Raji (cell line): ENCODE data around the gene POLR3A.

Experiments used
- POLR2A ChIP-seq: IDR thresholded peaks from 2 replicates; pipeline ENCODE4 v1.6.1; 2011; ENCODE audit warnings: low read depth, low read length, control low read depth; ENCODE audit not compliant: insufficient read depth

POLR3A gene

GRCh38 chr10:78053211-78053868 is 24.0 kb upstream of the POLR3A start:
- no peak for TF ChIP-seq POLR2A

GRCh38 chr10:78049851-78050250 is 20.5 kb upstream of the POLR3A start:
- no peak for TF ChIP-seq POLR2A

GRCh38 chr10:78047314-78047891 is 18.1 kb upstream of the POLR3A start:
- no peak for TF ChIP-seq POLR2A

- no peak for TF ChIP-seq POLR2A
These were observed 17.5 kb upstream of the POLR3A start for GRCh38 chr10:78046711-78047269.

- no peak for TF ChIP-seq POLR2A
These were observed 16.5 kb upstream of the POLR3A start for GRCh38 chr10:78045856-78046255.

GRCh38 chr10:78045237-78045636 is 15.9 kb upstream of the POLR3A start:
- TF ChIP-seq POLR2A: no peak

GRCh38 chr10:78044699-78045098 is 15.4 kb upstream of the POLR3A start:
- no peak for TF ChIP-seq POLR2A

- TF ChIP-seq POLR2A: no peak
These were observed 14.9 kb upstream of the POLR3A start for GRCh38 chr10:78044179-78044578.

- TF ChIP-seq POLR2A: no peak
These were observed 13.4 kb upstream of the POLR3A start for GRCh38 chr10:78042752-78043104.

GRCh38 chr10:78042058-78042751 is 12.9 kb upstream of the POLR3A start:
- no peak for TF ChIP-seq POLR2A

GRCh38 chr10:78041170-78042057 is 12.1 kb upstream of the POLR3A start:
- no peak for TF ChIP-seq POLR2A

GRCh38 chr10:78039743-78040142 is 10.4 kb upstream of the POLR3A start:
- no peak for TF ChIP-seq POLR2A

- no peak for TF ChIP-seq POLR2A
These were observed 9.7 kb upstream of the POLR3A start for GRCh38 chr10:78038791-78039547.

GRCh38 chr10:78038105-78038504 is 8.8 kb upstream of the POLR3A start:
- no peak for TF ChIP-seq POLR2A
